Keratinocyte (primary cell): Measurements from ENCODE around the gene SLC30A7. TPM values are rescaled to one million over a fixed set of nuclear protein-coding genes. Genes with fewer than 3 reads are reported as not detected.

Source experiments
- DNase-seq: peaks from one replicate; pipeline ENCODE4 v3.0.0-alpha.2; 2011; ENCODE audit warnings: low read depth, missing footprints, low spot score
- FAIRE-seq: peaks from 2 replicates; lab custom pipeline; 2011; peaks lifted over from hg19 to GRCh38; lab: Jason Lieb, UNC
- H2AFZ ChIP-seq: 2 replicates; pipeline ENCODE4 v1.6.0; 2012; ENCODE audit warnings: low read length, control low read depth, inconsistent platforms; ENCODE audit not compliant: control insufficient read depth
- H3K27ac ChIP-seq: 2 replicates; pipeline ENCODE4 v1.5.1; 2011; ENCODE audit warnings: low read length; ENCODE audit not compliant: control insufficient read depth, insufficient read depth
- H3K27me3 ChIP-seq: 3 replicates; pipeline ENCODE4 v1.6.0; 2011; ENCODE audit warnings: low read length; ENCODE audit not compliant: control insufficient read depth, insufficient read depth; ENCODE audit errors: extremely low read depth
- H3K36me3 ChIP-seq, 2 experiments: 2 replicates in 1 of 2; 3 replicates in 1 of 2; pipeline ENCODE4 v1.5.1; 2011; ENCODE audit warnings: low read length in 2 of 2, mild to moderate bottlenecking in 1 of 2; ENCODE audit not compliant: control insufficient read depth in 2 of 2, insufficient read depth in 2 of 2; ENCODE audit errors: extremely low read depth in 1 of 2
- H3K4me1 ChIP-seq: 3 replicates; pipeline ENCODE4 v1.5.1; 2011; ENCODE audit warnings: low read length; ENCODE audit not compliant: control insufficient read depth, insufficient read depth; ENCODE audit errors: extremely low read depth
- H3K4me2 ChIP-seq: 3 replicates; pipeline ENCODE4 v1.6.0; 2011; ENCODE audit warnings: low read depth, low read length; ENCODE audit not compliant: control insufficient read depth, insufficient read depth; ENCODE audit errors: extremely low read depth
- H3K4me3 ChIP-seq, 3 experiments: fragments of 200-600 bp in 1 of 3; sonication (generic) in 1 of 3; 2 replicates in 2 of 3; 3 replicates in 1 of 3; pipeline ENCODE4 v1.5.1; 2011 to 2016; ENCODE audit warnings: low read length in 3 of 3, mild to moderate bottlenecking in 3 of 3, control low read depth in 2 of 3, inconsistent platforms in 1 of 3, low read depth in 1 of 3, mixed read lengths in 1 of 3, mixed run types in 1 of 3, moderate library complexity in 1 of 3; ENCODE audit not compliant: control insufficient read depth in 2 of 3, insufficient read depth in 2 of 3; ENCODE audit errors: extremely low read depth in 1 of 3
- H3K79me2 ChIP-seq: 2 replicates; pipeline ENCODE4 v1.6.0; 2012; ENCODE audit warnings: low read length; ENCODE audit not compliant: control insufficient read depth, insufficient read depth
- H3K9ac ChIP-seq: 3 replicates; pipeline ENCODE4 v1.6.0; 2011; ENCODE audit warnings: low read length; ENCODE audit not compliant: control insufficient read depth, insufficient read depth; ENCODE audit errors: extremely low read depth
- H3K9me1 ChIP-seq: 3 replicates; pipeline ENCODE4 v1.6.0; 2011; ENCODE audit warnings: low read length; ENCODE audit not compliant: control insufficient read depth, insufficient read depth; ENCODE audit errors: extremely low read depth
- H3K9me3 ChIP-seq: 2 replicates; pipeline ENCODE4 v1.5.1; 2012; ENCODE audit warnings: low read depth, low read length; ENCODE audit not compliant: control insufficient read depth
- H4K20me1 ChIP-seq: 3 replicates; pipeline ENCODE4 v1.6.0; 2011; ENCODE audit warnings: low read length; ENCODE audit not compliant: control insufficient read depth, insufficient read depth; ENCODE audit errors: extremely low read depth
- EZH2 ChIP-seq: IDR thresholded peaks from one replicate; pipeline ENCODE4 v1.6.1; 2012; ENCODE audit warnings: inconsistent platforms, mild to moderate bottlenecking, low read length, moderate library complexity
- dilution Hi-C: fragments of 300-500 bp; cut with MboI; formaldehyde crosslinking; loops from one replicate; pipeline ENCODE4 v1.7.0; 2020; ENCODE audit warnings: low sequenced_read_pairs; ENCODE audit not compliant: extremely low pct_ligation_motif_present
- polyA plus RNA-seq, 5 experiments: library from polyadenylated mRNA; depleted of rRNA in 3 of 5; stranded (reverse) in 3 of 5; stranded (forward) in 1 of 5; unstranded in 1 of 5; fragments of >200 nt; gene quantifications; 1 replicate in 1 of 5; 2 replicates in 3 of 5; 3 replicates in 1 of 5; pipeline versions ENCODE4 v1.2.1 to v1.2.3, GENCODE V29; 2011 to 2012; ENCODE audit warnings: missing spikeins in 2 of 5, low read depth in 1 of 5, low replicate concordance in 1 of 5
- TF ChIP-seq, protein P1 (sequence below), 3 experiments: IDR thresholded peaks in 1 of 3; conservative IDR thresholded peaks in 1 of 3; optimal IDR thresholded peaks in 1 of 3; 2 replicates in 2 of 3; 3 replicates in 1 of 3; pipeline versions ENCODE3 to v1.5.1; 2011; ENCODE audit warnings: low read length in 3 of 3, mild to moderate bottlenecking in 3 of 3, moderate library complexity in 2 of 3, control low read depth in 1 of 3, inconsistent platforms in 1 of 3; ENCODE audit not compliant: insufficient read depth in 2 of 3; ENCODE audit errors: extremely low read depth in 1 of 3

The SLC30A7 gene
- polyA plus RNA-seq, 1 donor (not counting 4 experiments of a cell fraction or from before 2014, with no cell fraction given), result 15.1 TPM

DNA sequence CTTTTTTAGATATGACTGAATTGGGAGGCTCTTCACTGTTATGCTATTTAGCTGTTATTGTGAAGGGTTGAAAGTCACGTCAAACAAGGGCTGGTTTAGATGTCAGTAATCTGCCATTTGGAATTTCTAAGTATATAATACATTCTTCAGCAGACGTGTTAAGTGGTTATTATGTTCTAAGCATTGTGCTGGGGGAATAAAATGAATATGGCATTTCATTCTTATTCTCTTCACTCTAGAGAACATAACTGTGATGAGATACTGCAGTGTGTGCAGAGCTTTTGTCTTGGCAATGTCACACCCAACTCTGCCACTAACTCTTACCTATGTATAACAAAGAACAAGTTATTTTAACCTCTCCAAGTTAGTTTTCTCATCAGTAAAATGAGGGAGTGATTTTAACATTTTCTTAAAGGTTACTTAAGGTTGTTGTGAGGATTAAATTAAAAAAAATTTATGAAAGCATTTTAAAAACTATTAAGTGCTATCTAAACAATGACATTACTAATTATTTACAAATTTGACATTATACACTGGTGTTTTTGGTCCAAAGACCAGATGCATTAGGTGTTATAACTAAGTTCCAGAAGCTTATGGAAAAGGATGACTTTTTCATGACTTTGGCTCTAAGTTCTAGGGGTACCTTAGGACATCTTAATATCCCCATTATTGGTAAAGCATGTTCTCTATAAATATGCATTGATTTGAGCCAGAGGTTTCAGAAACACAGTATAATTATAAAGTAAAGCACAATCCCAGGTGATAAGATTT, 58.3 kb downstream of the SLC30A7 start:
- no peaks in the 10 kb centered on the region for H3K27me3 ChIP-seq
- H3K79me2 ChIP-seq, result no peaks in the 10 kb centered on the region

DNA sequence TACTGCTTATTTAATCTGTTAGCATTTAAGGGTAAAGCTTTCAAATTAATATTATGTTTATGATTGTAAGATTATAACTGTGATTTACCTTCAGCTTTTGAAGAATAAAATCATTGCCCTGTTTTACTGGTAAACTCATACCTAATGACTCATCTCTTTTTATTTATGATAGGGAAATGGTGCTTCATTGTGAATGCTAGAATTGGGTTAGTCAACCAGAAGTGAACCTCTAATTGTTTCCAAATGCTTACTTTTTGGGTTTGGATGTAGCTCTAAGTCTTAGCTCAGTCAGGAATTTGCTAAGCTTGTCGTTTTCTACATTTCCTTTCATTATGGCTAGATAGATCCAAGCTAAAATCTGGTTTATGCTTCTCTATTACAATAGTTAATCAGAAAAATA, 59.4 kb downstream of the SLC30A7 start:
- Histone ChIP-seq H4K20me1 (no peaks in the 10 kb centered on the region), H3K4me2 (no peak overlapping the region), H3K27me3 (no peaks in the 10 kb centered on the region), H3K27ac (no peak overlapping the region), H3K79me2 (no peaks in the 10 kb centered on the region), H3K4me1 (peaks cover 25% of the 10 kb centered on the region), H3K36me3 (peaks cover 0 to 3% of the 10 kb centered on the region in 2 experiments), H3K9me1 (no peaks in the 10 kb centered on the region), H3K9ac (no peak overlapping the region), H2AFZ (no peak overlapping the region), H3K4me3 (no peak overlapping the region), H3K9me3 (no peaks in the 10 kb centered on the region)
- dilution Hi-C loops, result no loop called here
- TF ChIP-seq, protein P1, sequence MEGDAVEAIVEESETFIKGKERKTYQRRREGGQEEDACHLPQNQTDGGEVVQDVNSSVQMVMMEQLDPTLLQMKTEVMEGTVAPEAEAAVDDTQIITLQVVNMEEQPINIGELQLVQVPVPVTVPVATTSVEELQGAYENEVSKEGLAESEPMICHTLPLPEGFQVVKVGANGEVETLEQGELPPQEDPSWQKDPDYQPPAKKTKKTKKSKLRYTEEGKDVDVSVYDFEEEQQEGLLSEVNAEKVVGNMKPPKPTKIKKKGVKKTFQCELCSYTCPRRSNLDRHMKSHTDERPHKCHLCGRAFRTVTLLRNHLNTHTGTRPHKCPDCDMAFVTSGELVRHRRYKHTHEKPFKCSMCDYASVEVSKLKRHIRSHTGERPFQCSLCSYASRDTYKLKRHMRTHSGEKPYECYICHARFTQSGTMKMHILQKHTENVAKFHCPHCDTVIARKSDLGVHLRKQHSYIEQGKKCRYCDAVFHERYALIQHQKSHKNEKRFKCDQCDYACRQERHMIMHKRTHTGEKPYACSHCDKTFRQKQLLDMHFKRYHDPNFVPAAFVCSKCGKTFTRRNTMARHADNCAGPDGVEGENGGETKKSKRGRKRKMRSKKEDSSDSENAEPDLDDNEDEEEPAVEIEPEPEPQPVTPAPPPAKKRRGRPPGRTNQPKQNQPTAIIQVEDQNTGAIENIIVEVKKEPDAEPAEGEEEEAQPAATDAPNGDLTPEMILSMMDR (optimal IDR thresholded peaks at IDR 0.05 in 1 of 3, IDR thresholded peaks at IDR 0.05 in 1 of 3, conservative IDR thresholded peaks at IDR 0.05 in 1 of 3; ENCODE audit: extremely low read depth in 1 of 3, insufficient read depth in 2 of 3, low read length in 3 of 3), result no peak
- no peak for TF ChIP-seq EZH2
- DNase-seq (no peak), FAIRE-seq (no peak)

More for the DNA sequence above, 58.3 kb downstream of the SLC30A7 start:
- no peak overlapping the region for H2AFZ ChIP-seq
- FAIRE-seq (no peak), DNase-seq (no peak)
- H3K4me1 ChIP-seq, result peaks cover 30% of the 10 kb centered on the region
- no peaks in the 10 kb centered on the region for H4K20me1 ChIP-seq
- H3K4me2 ChIP-seq, result no peak overlapping the region
- no peaks in the 10 kb centered on the region for H3K9me3 ChIP-seq
- H3K36me3 ChIP-seq, result no peaks in the 10 kb centered on the region
- H3K9ac ChIP-seq, result no peak overlapping the region
- H3K9me1 ChIP-seq, result no peaks in the 10 kb centered on the region
- no peak overlapping the region for H3K27ac ChIP-seq
- H3K4me3 ChIP-seq, result no peak overlapping the region
- dilution Hi-C loops, result no loop called here
- TF ChIP-seq, protein P1 (optimal IDR thresholded peaks at IDR 0.05 in 1 of 3, IDR thresholded peaks at IDR 0.05 in 1 of 3, conservative IDR thresholded peaks at IDR 0.05 in 1 of 3; ENCODE audit: extremely low read depth in 1 of 3, insufficient read depth in 2 of 3, low read length in 3 of 3), result no peak
- TF ChIP-seq EZH2, result no peak
